Measurements from ENCODE around the gene RGS13.
A peak's percentile ranks its signal among the peaks of the same experiment; 100 is the strongest.

RGS13 gene, protein sequence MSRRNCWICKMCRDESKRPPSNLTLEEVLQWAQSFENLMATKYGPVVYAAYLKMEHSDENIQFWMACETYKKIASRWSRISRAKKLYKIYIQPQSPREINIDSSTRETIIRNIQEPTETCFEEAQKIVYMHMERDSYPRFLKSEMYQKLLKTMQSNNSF

DNA sequence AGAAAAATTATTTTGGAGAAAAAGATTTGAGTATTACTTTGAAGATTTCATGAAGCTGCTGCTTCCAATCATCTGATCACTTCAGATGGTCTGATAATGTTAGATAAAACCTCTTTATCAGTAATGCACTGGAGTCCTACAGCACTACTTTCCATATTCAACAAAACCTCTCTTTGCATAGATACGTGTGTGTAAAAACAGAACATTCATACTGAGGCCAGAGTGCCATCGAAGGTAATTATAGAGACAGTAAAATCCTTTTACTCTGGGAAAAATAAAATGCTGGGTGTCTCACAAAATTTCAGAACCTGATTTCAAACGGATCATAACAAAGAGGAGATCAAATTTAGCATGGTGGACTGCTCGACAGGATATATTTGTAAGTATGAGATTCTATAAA, at the start of gene RGS13:
RGS13 (plus strand) TSS at position 209 of the 400 bp plus-strand sequence. CDS start 8,188 bp downstream, outside the sequence.
- DNase-seq: no peak

GRCh38 chr1:192587386-192588266, 48.3 kb upstream of the RGS13 start:
- DNase-seq: no peak

- DNase-seq: no peak
Measured at GRCh38 chr1:192588546-192588945, 47.4 kb upstream of the RGS13 start.

GRCh38 chr1:192589813-192590212, 46.1 kb upstream of the RGS13 start:
- no peak for DNase-seq

DNA sequence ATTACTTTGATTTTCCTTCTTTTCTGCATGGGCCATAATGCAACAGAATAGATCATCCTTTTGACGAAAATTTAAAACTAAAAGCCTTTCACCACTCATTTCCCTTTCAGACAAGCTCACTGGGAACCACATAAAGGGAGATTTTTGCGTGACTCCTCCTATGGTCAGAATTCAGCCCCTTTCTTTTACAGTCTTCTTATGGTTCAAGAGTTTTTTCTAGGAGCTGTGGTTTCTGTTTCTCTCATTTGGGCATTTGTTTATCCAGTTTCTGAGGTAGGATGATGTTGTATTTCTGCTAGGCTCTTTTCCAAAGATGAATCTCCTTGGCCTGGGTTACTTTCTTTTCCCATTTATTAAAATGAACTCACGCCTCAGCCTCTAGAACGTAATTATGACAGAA, 43.4 kb upstream of the RGS13 start:
- DNase-seq: no peak

- DNase-seq: no peak
Measured at GRCh38 chr1:192592981-192593708, 42.8 kb upstream of the RGS13 start.

GRCh38 chr1:192595299-192595698, 40.6 kb upstream of the RGS13 start:
- DNase-seq: no peak

DNA sequence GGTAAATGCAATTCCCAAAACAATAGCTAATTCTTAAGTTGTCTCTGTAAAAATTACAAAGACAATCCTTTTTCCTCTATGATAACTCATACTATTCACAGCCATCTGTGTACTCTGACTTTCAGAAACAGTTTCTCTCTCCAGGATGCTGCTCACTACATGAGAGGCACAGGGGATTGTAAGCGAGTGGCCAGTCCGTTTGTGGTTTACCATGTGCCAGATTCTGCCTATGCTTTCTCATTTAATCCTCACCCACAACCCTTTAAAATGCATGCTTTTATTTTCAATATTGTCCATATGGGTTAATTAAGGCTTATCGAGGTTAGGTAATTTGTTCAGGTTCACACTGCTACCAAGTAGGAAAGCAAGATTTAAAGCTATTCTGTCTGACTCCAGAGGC, 37.4 kb upstream of the RGS13 start:
- no peak for DNase-seq

DNA sequence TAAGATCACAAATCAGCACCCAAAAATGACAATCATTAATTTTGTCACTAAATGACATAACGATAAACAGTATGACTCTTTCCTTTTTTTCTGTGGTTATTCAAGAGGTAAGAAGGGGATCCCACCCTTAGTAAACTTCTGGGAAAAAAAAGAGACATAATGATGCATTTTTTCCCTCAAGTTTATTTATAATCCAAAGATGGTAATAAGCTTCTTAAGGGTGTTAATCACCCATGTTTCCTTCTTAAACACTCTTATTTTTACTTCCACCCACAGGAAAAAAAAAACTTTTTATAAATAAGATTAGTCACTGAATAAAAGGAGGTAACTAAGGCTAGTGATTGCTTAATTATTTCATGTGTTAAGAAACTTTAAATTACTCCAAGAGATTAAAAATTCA, 35.7 kb upstream of the RGS13 start:
- no peak for DNase-seq

DNA sequence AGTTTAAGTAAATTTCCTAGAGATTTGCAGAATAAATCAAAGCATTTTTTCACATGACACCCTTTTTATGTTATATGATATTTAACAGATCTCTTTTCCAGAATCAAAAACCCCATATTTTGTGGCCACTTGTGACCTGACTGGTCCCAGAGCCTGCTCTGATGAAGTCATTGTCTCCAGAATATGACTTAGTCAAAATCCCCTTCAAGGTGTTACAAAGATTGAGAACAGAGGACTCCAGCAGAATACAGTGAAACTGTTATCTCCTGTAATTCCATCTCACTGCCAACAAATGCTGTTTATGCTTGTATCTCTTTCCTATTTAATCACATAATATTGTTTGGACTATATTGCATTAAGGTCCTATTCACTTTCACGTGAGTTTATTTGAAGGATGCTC, 34.8 kb upstream of the RGS13 start:
- no peak for DNase-seq

GRCh38 chr1:192601567-192601966, 34.4 kb upstream of the RGS13 start:
- DNase-seq: no peak

GRCh38 chr1:192602757-192603156, 33.2 kb upstream of the RGS13 start:
- no peak for DNase-seq

DNA sequence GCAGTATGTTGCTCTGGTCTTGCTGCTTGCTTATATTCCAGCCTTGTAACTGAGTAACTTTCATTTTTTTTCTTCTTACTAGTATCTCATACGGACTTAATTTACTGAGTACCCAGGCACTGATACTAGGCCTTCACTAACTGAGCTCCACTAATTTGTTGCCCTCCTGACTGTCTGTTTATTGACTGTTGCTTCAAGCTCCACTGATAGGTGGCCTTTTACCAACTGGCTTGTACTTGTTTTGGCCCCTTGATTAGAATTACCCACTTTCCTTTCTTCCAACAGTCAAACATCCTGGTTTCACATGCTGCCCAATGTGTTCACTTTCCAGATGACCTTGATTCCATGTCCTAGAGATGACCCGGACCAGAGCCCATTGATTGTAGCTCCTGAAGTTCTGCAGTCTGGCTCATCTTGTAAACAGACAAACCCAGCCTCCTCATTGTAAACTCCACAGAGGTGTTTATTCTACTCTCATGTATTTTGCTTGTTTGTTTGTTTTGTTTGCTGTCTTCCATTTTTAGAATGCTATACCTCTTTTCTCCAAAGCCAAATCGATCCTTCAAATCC, 32.6 kb upstream of the RGS13 start:
- DNase-seq: no peak

DNA sequence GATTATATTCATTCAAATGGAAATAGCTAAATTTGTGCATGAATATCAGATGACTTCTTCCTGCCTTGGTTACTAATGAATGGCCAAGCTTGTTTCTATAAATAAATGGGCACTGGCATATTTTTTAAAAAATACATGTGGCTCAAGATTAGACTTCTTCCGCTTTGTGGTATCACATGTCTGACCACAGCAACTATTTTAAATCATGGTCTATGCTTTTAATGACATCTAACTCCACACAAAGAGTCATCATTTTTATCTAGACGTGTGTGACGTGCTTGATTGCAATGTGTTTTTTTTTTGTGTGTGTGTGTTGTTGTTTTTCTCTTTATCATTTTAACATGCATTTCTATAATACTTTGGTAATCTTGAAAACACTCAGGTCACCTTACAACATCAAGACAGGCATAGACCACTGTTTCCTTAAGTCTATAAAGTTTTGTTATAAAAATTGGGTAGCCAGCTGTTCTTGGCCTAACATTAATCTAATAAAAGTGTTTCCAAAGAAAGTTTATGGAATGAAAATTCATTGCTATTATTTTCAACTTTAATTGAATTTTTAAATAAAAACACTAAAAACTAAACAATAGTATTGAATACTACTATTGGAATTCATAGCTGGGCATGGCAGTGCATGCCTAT, 30.8 kb upstream of the RGS13 start:
- DNase-seq: peak; percentile 56 to 75

- DNase-seq: no peak
Measured at GRCh38 chr1:192608671-192609070, 27.3 kb upstream of the RGS13 start.

- peak; percentile 95 to 97 for DNase-seq
Measured at GRCh38 chr1:192609110-192610079, 26.6 kb upstream of the RGS13 start.

DNA sequence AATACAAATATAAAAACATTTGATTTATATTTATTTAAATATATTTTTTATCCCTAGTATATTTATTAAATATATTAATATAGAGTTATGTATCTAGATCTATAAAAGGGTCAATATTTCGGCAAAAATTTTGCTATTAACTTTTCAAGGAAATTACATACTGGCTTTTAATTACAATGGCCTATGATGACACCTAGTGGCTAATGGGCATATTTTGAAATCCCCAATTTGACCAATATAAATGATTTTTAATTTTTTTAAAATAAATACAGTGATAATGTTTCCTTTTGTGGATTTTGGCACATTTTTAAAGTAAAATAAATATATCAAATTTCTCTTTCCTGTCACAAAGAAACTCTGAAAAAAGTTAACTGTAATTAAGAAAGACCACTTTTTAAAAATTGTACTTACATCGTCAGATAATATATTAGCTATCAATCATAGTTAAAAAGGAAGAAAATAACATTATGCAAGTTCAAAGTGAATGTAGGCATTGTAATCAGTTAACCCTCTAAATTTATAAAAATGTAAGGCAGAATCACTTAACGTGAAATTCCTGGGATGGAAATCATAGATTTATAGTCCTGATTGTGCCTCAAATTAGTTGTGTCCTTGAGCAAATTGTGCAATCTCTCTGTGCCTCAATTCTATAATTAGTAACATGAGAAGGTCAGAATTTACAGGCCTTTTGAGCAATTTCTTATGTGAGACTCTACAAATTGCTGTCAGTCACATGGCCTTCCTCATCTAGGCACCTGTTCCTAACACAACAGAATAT, 25.6 kb upstream of the RGS13 start:
- DNase-seq: peak; percentile 48 to 53

DNA sequence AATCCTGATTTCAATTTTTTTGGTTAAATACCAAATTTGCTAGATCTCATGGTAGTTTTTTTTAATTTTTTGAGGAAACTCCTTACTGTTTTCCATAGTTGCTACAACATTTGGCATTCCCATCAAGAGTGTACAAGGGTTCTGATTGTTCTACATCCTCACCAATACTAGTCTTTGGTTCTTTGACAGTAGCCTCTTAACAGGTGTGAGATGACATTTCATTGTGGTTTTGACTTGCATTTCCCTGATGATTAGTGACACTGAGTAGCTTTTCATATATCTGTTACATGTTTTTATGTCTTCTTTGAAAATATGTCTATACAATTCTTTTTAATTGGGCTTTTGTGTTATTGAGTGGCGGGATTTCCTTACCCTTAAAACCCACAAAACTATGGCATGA, 20.9 kb upstream of the RGS13 start:
- no peak for DNase-seq

GRCh38 chr1:192620071-192620635, 15.8 kb upstream of the RGS13 start:
- no peak for DNase-seq

DNA sequence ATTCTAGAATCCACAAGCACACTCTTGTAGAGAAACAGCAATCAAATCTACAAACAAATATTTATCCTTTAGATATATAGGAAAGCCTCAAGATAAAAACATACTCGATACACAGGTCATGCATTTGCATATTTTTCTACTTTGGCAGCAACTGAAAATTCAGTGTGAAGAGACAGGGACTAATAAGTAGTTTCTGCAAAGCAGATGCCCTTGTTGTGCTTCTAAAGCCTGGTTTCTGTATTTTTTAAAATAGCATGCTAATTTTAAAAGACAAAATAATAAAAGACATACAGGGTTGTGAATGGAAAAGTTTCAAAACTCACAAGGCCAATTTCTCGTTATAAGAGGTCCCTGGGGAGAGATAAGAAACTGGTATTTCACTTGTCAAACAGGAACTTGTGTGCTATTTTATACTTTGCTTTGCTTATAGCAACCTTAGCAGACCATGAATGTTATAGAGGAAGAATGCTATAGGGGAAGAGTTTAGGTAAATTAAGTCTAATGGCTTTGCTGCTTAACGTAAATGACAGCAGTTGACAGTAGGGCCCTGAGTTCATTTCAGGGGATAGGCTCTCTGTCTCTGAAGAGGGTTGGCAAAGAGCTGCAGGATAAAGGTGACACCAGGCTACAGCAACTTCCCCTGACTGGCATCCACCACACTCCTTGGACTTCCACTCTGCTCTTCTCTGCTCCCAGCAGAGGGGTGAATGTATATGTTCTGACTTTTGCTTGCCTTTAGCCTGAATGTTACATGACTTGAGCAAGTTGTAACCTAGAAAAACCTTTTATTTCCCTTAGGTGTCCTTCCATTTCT, 9.4 kb upstream of the RGS13 start:
- no peak for DNase-seq
